Inflammatory macrophage treated with lipopolysaccharide for 4 hours (primary cell): Measurements from ENCODE around the gene METTL16.

ENCODE experiments used
- DNase-seq: peaks from one replicate; pipeline ENCODE4 v3.0.0-alpha.2; 2020

Gene METTL16

GRCh38 chr17:2377659-2378058, 134.0 kb downstream of the METTL16 start:
- DNase-seq: peak; percentile 5

DNA sequence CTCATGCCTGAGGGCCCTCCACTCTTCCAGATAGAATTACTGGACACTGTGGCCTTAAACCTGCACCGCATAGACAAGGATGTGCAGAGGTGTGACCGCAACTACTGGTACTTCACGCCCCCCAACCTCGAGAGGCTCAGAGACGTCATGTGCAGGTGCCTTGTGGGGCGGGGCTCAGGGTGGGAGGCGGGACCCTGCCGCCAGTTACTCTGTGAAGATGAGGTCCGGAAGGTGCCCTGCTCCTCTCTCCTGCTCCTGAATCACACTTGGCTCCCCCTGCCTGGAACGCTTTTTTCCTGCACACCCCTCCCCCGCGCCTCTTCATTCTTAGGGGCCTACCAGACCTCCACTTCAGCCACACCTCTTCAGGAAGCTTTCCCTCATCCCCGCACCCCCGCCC, 135.6 kb downstream of the METTL16 start:
- DNase-seq: no peak

DNA sequence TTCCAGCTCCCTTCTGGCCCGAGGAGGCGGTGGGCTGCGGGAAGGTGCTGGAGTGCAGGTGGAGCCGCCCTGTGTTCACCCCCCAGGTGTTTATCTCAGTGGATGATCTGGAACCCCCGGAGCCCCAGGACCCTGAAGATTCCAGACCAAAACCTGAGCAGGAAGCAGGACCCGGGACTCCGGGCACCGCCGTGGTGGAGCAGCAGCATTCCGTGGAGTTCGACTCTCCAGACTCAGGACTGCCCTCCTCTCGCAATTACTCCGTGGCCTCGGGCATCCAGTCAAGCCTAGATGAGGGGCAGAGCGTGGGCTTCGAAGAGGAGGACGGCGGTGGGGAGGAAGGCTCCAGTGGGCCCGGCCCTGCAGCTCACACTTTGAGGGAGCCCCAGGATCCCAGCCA, 136.3 kb downstream of the METTL16 start:
- DNase-seq: no peak

GRCh38 chr17:2374549-2375285, 137.0 kb downstream of the METTL16 start:
- DNase-seq: no peak

- no peak for DNase-seq
Observed at GRCh38 chr17:2373179-2373578, 138.5 kb downstream of the METTL16 start.

DNA sequence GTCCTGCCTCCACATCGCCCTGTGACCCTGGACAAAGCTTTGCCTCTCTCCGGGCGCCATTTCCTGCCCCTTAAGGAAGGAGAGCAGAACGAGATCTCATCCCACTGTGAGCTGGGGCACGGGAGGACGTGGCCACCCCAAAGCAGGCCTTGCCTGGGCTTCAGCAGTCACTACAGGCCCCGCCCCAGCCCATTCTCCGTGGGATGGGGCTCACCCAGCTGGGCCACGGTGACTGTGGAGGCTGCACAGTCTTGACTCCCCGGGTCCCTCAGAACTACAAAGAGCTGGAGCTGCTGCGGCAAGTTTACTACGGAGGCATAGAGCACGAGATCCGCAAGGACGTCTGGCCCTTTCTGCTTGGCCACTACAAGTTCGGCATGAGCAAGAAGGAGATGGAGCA, 139.0 kb downstream of the METTL16 start:
- no peak for DNase-seq

- DNase-seq: no peak
Observed at GRCh38 chr17:2372180-2372579, 139.5 kb downstream of the METTL16 start.

DNA sequence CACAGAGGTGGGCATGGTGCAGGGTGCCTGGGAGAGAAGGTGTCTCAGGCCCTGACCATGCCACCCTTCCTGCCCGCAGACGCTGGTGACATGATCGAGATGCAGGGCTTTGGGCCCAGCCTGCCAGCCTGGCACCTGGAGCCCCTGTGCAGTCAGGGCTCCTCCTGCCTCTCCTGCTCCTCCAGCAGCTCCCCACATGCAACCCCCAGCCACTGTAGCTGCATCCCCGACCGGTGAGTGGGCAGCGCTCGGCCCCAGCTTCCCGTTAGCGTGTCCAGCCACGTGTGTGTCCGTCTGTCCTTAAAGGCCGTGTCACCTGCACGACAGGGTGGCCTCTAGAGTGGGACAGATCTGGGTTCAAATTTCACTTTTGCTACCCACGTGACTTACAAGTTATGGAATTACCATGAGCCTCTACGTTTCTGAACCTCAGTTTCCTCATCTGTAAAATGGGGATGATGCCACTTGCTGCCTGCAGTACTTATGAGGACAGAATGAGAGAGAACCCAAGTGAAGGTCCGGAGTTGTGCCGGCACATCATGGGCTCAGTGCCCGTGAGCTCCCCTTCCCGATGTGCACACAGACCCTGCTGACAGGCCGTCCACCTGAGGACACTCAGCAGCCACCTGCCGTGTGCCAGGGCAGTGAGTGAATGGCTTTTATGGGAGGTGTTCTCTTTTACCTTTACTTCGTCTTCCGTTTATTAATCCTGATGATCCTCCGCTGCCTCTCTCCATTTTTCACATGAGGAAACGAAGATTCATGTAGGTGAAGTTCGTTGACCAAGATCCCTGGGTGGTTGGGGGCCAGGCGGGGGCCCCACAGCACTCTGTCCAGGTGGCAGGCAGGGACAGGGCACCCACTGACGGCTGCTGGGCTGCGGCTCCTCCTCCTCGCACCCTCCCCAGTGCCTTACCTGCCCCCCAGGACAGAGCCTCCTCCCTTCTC, 140.2 kb downstream of the METTL16 start:
- no peak for DNase-seq

DNA sequence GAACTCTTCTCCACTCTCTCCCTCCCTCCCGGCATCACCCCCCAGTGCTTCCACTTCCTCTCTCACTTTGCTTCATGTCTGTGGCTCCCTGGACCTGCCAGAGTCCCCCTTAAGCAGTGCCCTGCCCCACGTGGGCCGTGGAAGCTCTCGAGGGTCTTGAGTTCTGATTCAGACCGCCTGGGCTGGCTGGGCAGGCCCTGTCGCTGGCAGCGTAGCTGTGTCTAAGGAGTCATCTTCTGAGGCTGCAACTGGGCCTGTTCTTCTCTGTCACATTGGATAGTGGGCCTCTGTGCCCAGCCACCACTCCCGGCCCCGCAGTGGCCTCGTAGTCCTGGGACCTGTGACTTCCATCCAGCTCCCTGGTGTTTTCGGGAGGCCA, 141.5 kb downstream of the METTL16 start:
- no peak for DNase-seq

- no peak for DNase-seq
Observed at GRCh38 chr17:2369551-2370210, 142.0 kb downstream of the METTL16 start.

DNA sequence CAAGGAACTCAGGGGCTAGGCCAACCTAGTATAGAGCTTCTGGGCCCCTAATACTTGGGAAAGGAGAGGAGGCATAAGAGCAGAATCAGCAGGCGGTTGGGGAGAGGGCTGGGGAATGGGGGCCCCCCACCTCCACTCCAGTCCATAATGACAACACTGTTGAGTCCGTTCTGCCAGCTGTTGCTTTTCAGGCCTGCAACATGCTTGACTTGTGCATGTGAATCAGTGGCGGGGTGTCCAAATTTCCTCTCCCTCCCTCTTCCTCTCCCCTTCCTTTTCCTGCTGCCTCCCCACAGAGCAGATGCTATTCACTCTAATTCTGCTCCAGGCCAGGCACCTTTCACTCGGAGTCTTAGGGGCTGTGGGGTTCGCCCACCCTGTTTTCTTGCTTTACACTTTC, 142.6 kb downstream of the METTL16 start:
- no peak for DNase-seq

- DNase-seq: no peak
Observed at GRCh38 chr17:2368359-2368758, 143.3 kb downstream of the METTL16 start.

DNA sequence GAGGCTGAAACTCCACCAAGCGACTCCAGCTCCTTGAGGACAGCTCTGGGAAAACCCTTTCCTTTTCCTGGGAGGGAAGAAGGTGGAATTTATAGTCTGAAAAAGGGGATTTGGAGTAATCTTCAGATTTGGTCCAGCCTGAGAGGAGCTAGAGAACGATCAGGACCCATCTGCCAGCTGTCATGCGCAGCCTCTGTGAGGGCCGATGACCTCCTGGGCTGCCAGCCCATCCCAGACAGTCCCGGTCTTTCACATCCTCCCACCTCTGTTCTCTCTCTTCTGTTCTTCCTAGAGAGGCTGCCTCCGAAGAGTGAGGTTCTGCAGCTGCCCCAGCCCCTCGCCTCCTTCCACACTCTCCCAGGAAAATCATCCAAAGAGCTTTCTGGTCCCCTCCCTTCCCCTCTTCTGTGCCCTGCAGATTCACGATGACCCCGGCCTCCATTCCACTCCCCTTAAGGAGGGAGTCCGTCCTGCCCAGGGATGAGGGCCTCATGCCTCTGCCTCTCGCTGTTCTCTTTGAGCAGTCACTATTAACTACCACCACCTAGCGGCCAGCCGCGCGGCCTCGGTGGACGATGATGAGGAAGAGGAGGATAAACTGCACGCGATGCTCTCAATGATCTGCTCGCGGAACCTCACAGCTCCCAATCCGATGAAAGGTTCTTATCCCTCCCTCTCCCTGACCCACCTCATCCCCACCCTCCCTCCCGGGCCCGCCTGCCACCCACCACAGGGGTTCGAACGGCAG, 144.8 kb downstream of the METTL16 start:
- no peak for DNase-seq
